ENCODE measurements around the gene TPD52L1. TPM values are rescaled to one million over a fixed set of nuclear protein-coding genes. Genes with fewer than 3 reads are reported as not detected.

Gene TPD52L1
- total RNA-seq, 1 donor from 2014 or later = 200 TPM

DNA sequence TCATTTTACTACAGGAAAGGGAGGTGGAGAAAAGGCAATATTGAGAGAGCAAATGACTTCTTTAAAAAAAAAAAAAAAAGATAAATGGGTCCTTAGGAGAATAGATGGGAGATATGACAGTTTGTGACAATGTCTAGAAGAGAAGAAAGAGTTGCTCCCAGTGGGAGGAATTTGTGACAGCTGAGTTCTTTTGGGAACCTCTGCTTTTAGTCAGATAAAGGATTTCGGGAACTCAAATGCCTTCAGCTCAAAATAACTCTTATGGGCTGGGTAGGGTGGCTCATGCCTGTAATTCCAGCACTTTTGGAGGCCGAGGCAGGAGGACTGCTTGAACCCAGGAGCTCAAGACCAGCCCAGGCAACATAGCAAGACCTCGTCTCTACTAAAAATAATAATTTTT lies 13.1 kb downstream of the TPD52L1 start:
- H3K4me1 Mint-ChIP-seq = peaks cover 4% of the 10 kb centered on the region
- no peak for DNase-seq (ENCODE audit: low spot score in 2 of 2, unreplicated experiment in 2 of 2)
- H3K36me3 Mint-ChIP-seq = peaks cover 24% of the 10 kb centered on the region
- no peak overlapping the region for H3K4me3 Mint-ChIP-seq
- H3K27ac Mint-ChIP-seq = no peak overlapping the region
- TF ChIP-seq, protein P1, sequence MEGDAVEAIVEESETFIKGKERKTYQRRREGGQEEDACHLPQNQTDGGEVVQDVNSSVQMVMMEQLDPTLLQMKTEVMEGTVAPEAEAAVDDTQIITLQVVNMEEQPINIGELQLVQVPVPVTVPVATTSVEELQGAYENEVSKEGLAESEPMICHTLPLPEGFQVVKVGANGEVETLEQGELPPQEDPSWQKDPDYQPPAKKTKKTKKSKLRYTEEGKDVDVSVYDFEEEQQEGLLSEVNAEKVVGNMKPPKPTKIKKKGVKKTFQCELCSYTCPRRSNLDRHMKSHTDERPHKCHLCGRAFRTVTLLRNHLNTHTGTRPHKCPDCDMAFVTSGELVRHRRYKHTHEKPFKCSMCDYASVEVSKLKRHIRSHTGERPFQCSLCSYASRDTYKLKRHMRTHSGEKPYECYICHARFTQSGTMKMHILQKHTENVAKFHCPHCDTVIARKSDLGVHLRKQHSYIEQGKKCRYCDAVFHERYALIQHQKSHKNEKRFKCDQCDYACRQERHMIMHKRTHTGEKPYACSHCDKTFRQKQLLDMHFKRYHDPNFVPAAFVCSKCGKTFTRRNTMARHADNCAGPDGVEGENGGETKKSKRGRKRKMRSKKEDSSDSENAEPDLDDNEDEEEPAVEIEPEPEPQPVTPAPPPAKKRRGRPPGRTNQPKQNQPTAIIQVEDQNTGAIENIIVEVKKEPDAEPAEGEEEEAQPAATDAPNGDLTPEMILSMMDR (IDR thresholded peaks at IDR 0.05; ENCODE audit: unreplicated experiment) = no peak
- H3K27me3 Mint-ChIP-seq (ENCODE audit: low read depth) = no peaks in the 10 kb centered on the region
- H3K9me3 Mint-ChIP-seq = peaks cover 4% of the 10 kb centered on the region

- H3K4me3 Mint-ChIP-seq = no peak overlapping the region
- TF ChIP-seq, protein P1 (IDR thresholded peaks at IDR 0.05; ENCODE audit: unreplicated experiment) = no peak
Measured at GRCh38 chr6:125167579-125167978, 14.0 kb downstream of the TPD52L1 start.

DNA sequence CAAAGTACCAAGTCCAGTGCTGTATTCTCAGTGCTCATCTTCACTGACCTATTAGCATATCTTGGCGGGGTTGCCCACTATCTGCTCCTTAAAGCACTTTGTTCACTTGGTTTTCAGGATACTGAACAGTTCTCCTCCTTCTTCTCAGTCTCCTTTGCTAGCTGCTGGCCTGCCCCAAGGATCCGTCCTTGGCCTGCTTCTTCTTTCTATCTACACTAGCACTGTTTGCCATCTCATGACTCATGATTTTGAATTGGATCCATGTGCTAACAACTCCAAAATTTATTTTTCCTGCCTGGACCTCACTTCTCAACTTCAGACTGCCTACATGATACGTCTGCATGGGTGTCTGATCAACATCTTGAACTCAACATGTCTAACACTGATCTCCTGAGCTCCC lies 15.5 kb downstream of the TPD52L1 start:
- H3K4me3 Mint-ChIP-seq = no peak overlapping the region
- H3K4me1 Mint-ChIP-seq = peaks cover 6% of the 10 kb centered on the region
- DNase-seq (ENCODE audit: low spot score in 2 of 2, unreplicated experiment in 2 of 2) = no peak
- peaks cover 17% of the 10 kb centered on the region for H3K36me3 Mint-ChIP-seq
- H3K27ac Mint-ChIP-seq = no peak overlapping the region
- TF ChIP-seq, protein P1 (IDR thresholded peaks at IDR 0.05; ENCODE audit: unreplicated experiment) = no peak
- no peaks in the 10 kb centered on the region for H3K27me3 Mint-ChIP-seq (ENCODE audit: low read depth)
- peaks cover 4% of the 10 kb centered on the region for H3K9me3 Mint-ChIP-seq

More at GRCh38 chr6:125167579-125167978, 14.0 kb downstream of the TPD52L1 start:
- no peak for DNase-seq (ENCODE audit: low spot score in 2 of 2, unreplicated experiment in 2 of 2)
- no peaks in the 10 kb centered on the region for H3K27me3 Mint-ChIP-seq (ENCODE audit: low read depth)
- peaks cover 23% of the 10 kb centered on the region for H3K36me3 Mint-ChIP-seq
- no peak overlapping the region for H3K27ac Mint-ChIP-seq
- H3K4me1 Mint-ChIP-seq = peaks cover 4% of the 10 kb centered on the region
- peaks cover 4% of the 10 kb centered on the region for H3K9me3 Mint-ChIP-seq

- peaks cover 4% of the 10 kb centered on the region for H3K4me1 Mint-ChIP-seq
- H3K9me3 Mint-ChIP-seq = peaks cover 4% of the 10 kb centered on the region
- H3K36me3 Mint-ChIP-seq = peaks cover 17% of the 10 kb centered on the region
- no peak overlapping the region for H3K4me3 Mint-ChIP-seq
- TF ChIP-seq, protein P1 (IDR thresholded peaks at IDR 0.05; ENCODE audit: unreplicated experiment) = no peak
- no peaks in the 10 kb centered on the region for H3K27me3 Mint-ChIP-seq (ENCODE audit: low read depth)
- no peak for DNase-seq (ENCODE audit: low spot score in 2 of 2, unreplicated experiment in 2 of 2)
- H3K27ac Mint-ChIP-seq = no peak overlapping the region
Measured at GRCh38 chr6:125169522-125169921, 15.9 kb downstream of the TPD52L1 start.

DNA sequence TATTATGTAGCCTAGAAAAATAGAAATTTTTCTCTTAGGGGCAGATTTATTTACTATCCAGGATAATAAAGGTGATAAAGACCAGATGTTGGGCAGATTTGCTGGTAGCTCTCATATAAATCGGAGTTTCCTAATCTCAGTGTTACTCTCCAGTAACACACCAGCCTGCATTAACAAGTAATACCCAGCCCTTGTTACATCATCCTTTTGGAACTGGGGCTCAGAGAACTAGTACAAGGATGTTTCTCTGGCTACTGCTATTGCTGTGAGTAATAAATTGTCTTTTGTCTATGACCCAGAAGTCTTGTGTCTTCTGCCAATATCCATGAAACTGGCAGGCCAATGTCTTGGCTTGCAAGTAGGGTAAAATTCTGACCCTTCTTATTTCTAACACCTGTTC lies 16.8 kb downstream of the TPD52L1 start:
- Mint-ChIP-seq H3K27ac (no peak overlapping the region), H3K36me3 (peaks cover 18% of the 10 kb centered on the region), H3K27me3 (ENCODE audit: low read depth) (no peaks in the 10 kb centered on the region), H3K4me1 (peaks cover 5% of the 10 kb centered on the region), H3K4me3 (no peak overlapping the region), H3K9me3 (peaks cover 4% of the 10 kb centered on the region)
- TF ChIP-seq, protein P1 (IDR thresholded peaks at IDR 0.05; ENCODE audit: unreplicated experiment) = no peak
- no peak for DNase-seq (ENCODE audit: low spot score in 2 of 2, unreplicated experiment in 2 of 2)

All from mesothelial cell of epicardium (in vitro differentiated cells).